Duodenal mucosa (tissue), 2 donors: ENCODE measurements around the gene CFHR5.
"Not testable (repeated sequence)": the region's sequence is repeated elsewhere in the genome, so short reads cannot be mapped to it uniquely, and the experiment has no call there.

Source experiments
- H3K27ac ChIP-seq: one replicate; pipeline ENCODE4 v1.7.0; 2013; ENCODE audit warnings: low read depth, low read length
- H3K27me3 ChIP-seq, 2 donors: one replicate each; pipeline ENCODE4 v1.7.0; 2013; ENCODE audit warnings: low read length in 2 of 2, control low read depth in 1 of 2; ENCODE audit not compliant: insufficient read depth in 2 of 2, control insufficient read depth in 1 of 2
- H3K36me3 ChIP-seq, 2 donors: one replicate each; pipeline ENCODE4 v1.7.0; 2013; ENCODE audit warnings: low read length in 2 of 2, control low read depth in 1 of 2; ENCODE audit not compliant: insufficient read depth in 2 of 2, control insufficient read depth in 1 of 2
- H3K4me1 ChIP-seq, 2 donors: one replicate each; pipeline ENCODE4 v1.7.0; 2013; ENCODE audit warnings: low read length in 2 of 2, control low read depth in 1 of 2; ENCODE audit not compliant: insufficient read depth in 2 of 2, control insufficient read depth in 1 of 2
- H3K4me3 ChIP-seq, 2 donors: one replicate each; pipeline ENCODE4 v1.7.0; 2013; ENCODE audit warnings: low read length in 2 of 2, low read depth in 1 of 2
- H3K9ac ChIP-seq, 2 donors: one replicate each; pipeline ENCODE4 v1.7.0; 2013; ENCODE audit warnings: low read length in 2 of 2, low read depth in 1 of 2
- H3K9me3 ChIP-seq, 2 donors: one replicate each; pipeline ENCODE4 v1.7.0; 2013; ENCODE audit warnings: low read length in 2 of 2, control low read depth in 1 of 2; ENCODE audit not compliant: control insufficient read depth in 1 of 2

The CFHR5 gene

DNA sequence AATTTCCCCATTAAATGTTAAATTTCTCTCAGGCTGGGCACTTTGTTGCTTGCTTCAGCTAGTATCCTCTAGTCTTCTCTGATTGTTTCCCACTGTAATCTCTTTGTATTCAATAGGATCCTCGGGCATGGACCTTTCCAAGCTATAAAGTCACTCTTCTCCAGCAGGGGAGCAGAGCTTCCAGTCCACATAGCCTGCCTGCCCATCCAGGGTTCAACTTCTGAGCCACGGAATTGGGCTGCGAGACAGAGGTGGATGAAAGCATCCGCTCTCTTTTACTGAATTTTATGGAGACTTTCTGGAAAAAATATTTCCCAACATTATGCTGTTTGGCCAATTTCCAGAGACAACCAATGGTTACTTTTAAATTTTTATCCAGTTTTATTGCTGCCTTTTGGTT, 1.1 kb upstream of the CFHR5 start:
- H3K4me1 ChIP-seq = no peaks in the 10 kb centered on the region
- H3K27ac ChIP-seq = no peak overlapping the region
- no peaks in the 10 kb centered on the region for H3K36me3 ChIP-seq
- H3K9me3 ChIP-seq = no peaks in the 10 kb centered on the region
- no peaks in the 10 kb centered on the region for H3K27me3 ChIP-seq
- no peak overlapping the region for H3K4me3 ChIP-seq
- no peak overlapping the region for H3K9ac ChIP-seq

DNA sequence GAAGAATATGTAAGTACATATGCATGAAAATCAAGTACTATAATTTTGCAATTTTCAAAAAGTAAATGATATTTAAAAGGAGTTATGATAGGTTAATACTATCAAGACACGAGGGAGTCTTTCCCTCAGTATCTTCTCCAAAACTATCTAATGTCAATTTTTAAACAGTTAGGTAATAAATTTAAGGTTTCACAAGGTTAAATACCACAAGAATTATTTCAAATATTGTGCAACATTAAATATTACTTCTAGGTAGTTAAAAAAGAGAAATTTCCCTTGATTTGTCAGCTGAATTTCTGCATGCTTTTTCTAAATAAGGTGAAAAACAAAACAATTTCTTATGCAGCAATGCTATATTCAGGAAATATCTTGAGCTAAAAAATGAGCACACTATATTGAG, 3.5 kb downstream of the CFHR5 start:
- no peaks in the 10 kb centered on the region for H3K36me3 ChIP-seq
- no peak overlapping the region for H3K9ac ChIP-seq
- no peaks in the 10 kb centered on the region for H3K27me3 ChIP-seq
- H3K27ac ChIP-seq = no peak overlapping the region
- no peak overlapping the region for H3K4me3 ChIP-seq
- H3K4me1 ChIP-seq = no peaks in the 10 kb centered on the region
- H3K9me3 ChIP-seq = no peaks in the 10 kb centered on the region

GRCh38 chr1:196982247-196982646, 4.9 kb downstream of the CFHR5 start:
- not testable (repeated sequence) for H3K9ac ChIP-seq, H3K9me3 ChIP-seq, H3K4me1 ChIP-seq, H3K27ac ChIP-seq, H3K27me3 ChIP-seq, H3K4me3 ChIP-seq, H3K36me3 ChIP-seq

DNA sequence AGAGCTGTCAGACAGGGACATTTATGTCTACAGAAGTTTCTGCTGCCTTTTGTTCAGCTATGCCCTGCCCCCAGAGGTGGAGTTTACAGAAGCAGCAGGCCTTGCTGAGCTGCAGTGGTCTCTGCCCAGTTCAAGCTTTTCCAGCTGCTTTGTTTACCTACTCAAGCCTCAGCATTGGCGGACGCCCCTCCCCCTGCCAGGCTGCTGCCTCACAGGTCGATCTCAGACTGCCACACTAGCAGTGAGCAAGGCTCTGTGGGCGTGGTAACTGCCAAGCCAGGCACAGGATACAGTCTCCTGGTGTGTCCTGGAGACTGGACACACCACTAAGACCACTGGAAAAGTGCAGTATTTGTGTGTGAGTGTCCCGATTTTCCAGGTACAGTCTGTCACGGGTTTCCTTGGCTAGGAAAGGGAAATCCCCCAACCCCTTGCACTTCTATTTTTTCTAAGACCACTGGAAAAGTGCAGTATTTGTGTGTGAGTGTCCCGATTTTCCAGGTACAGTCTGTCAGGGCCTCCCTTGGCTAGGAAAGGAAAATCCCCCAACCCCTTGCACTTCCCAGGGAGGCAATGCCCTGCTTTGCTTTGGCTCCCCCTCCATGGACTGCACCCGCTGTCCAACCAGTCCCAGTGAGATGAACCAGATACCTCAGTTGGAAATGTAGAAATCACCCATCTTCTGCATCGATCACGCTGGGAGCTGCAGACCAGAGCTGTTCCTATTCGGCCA, 14.7 kb downstream of the CFHR5 start:
- H3K4me3 ChIP-seq, H3K9ac ChIP-seq, H3K27me3 ChIP-seq, H3K9me3 ChIP-seq, H3K27ac ChIP-seq, H3K36me3 ChIP-seq, H3K4me1 ChIP-seq: not testable (repeated sequence)

- Histone ChIP-seq H3K9ac (no peak overlapping the region), H3K36me3 (no peaks in the 10 kb centered on the region), H3K9me3 (no peaks in the 10 kb centered on the region), H3K27me3 (no peaks in the 10 kb centered on the region), H3K27ac (no peak overlapping the region), H3K4me1 (no peaks in the 10 kb centered on the region), H3K4me3 (no peak overlapping the region)
Measured at GRCh38 chr1:196993916-196994315, 16.6 kb downstream of the CFHR5 start.

DNA sequence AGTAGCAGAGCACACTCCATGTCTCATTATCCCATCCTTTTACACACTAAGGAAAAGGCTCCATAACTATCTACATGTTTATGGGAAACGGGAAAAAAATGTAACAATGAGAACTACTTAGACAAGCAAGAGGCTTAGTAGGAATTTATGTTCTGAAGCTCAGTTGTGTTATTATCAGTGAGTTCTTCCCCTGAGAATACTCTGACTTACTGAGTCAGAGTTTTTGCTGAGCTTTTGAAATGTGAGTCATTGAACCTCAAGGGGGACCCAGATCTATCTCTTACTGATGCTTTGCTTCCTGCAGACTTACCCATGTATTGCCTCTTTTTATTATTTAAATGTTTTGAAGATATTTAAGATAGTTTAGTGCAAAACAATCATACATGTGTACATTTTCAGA, 20.1 kb downstream of the CFHR5 start:
- no peaks in the 10 kb centered on the region for H3K36me3 ChIP-seq
- no peak overlapping the region for H3K9ac ChIP-seq
- no peak overlapping the region for H3K27ac ChIP-seq
- H3K27me3 ChIP-seq = no peaks in the 10 kb centered on the region
- H3K9me3 ChIP-seq = no peaks in the 10 kb centered on the region
- no peak overlapping the region for H3K4me3 ChIP-seq
- H3K4me1 ChIP-seq = no peaks in the 10 kb centered on the region

GRCh38 chr1:197001828-197002227, 24.5 kb downstream of the CFHR5 start:
- Histone ChIP-seq H3K36me3 (no peaks in the 10 kb centered on the region), H3K4me1 (no peaks in the 10 kb centered on the region), H3K9me3 (no peaks in the 10 kb centered on the region), H3K27me3 (no peaks in the 10 kb centered on the region), H3K4me3 (no peak overlapping the region), H3K9ac (no peak overlapping the region), H3K27ac (no peak overlapping the region)

GRCh38 chr1:197003132-197003531, 25.8 kb downstream of the CFHR5 start:
- Histone ChIP-seq H3K4me3 (no peak overlapping the region), H3K36me3 (no peaks in the 10 kb centered on the region), H3K27me3 (no peaks in the 10 kb centered on the region)

DNA sequence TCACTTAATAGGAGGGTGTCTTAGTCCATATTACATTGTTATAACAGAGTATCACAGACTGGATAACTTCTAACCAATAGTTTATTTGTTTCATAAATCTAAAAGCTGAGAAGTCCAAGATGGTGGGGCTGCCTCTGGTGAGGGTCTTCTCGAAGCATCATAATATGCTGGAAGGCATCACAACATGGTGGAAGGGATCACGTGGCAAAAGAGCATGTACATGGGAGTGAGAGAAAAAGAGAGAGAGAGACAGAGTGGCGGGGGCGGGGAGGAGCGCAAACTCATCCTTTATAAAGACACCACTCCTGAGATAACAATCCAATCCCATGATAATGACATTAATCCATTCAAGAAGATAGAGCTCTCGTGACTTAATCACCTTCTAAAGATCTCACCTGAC, 31.5 kb downstream of the CFHR5 start:
- peaks cover 0 to 6% of the 10 kb centered on the region in 2 donors for H3K9me3 ChIP-seq
- H3K4me3 ChIP-seq = no peak overlapping the region
- H3K4me1 ChIP-seq = no peaks in the 10 kb centered on the region
- no peak overlapping the region for H3K27ac ChIP-seq
- no peaks in the 10 kb centered on the region for H3K36me3 ChIP-seq
- no peaks in the 10 kb centered on the region for H3K27me3 ChIP-seq
- H3K9ac ChIP-seq = no peak overlapping the region

More at GRCh38 chr1:197003132-197003531, 25.8 kb downstream of the CFHR5 start:
- Histone ChIP-seq H3K9ac (no peak overlapping the region), H3K9me3 (no peaks in the 10 kb centered on the region), H3K27ac (no peak overlapping the region), H3K4me1 (no peaks in the 10 kb centered on the region)

DNA sequence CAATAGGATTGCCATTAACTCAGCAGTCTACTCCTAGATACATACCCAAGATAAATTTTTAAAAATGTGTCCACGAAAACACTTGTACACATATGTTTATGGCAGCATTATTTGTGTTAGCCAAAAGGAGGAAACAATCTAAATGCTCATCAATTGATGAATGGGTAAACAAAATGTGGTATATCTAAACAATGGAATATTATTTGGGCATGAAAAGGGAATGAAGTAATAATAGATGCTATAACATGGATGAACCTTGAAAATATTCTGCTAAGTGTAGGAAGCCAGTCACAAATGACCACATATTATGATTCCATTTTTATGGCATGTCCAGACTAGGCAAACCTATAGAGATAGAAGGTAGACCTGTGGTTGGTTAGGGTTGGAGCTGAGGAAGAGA, 34.3 kb downstream of the CFHR5 start:
- no peak overlapping the region for H3K9ac ChIP-seq
- H3K27ac ChIP-seq = no peak overlapping the region
- no peaks in the 10 kb centered on the region for H3K4me1 ChIP-seq
- H3K4me3 ChIP-seq = no peak overlapping the region
- no peaks in the 10 kb centered on the region for H3K27me3 ChIP-seq
- no peaks in the 10 kb centered on the region for H3K36me3 ChIP-seq
- peaks cover 0 to 6% of the 10 kb centered on the region in 2 donors for H3K9me3 ChIP-seq

DNA sequence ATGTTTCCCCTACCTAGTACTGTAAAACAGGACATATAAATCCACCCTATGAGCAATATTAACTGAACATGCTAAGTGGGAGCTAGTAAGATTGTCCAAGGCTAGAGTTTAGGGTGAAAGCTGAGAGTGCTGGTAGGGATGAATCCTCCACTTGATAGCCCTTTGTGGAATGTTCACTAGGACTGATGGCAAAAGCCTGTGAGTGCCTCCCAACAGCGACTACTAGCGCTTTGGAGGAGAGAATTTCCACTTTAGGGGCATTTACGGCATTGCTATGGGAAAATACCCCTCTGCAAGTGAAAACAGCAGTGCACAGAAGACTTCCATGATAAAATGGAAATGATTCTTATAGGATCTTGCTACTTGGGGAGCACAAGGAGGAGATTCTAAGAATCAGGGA, 35.9 kb downstream of the CFHR5 start:
- H3K36me3 ChIP-seq = no peaks in the 10 kb centered on the region
- no peak overlapping the region for H3K4me3 ChIP-seq
- H3K9ac ChIP-seq = no peak overlapping the region
- H3K9me3 ChIP-seq = peaks cover 0 to 6% of the 10 kb centered on the region in 2 donors
- no peaks in the 10 kb centered on the region for H3K4me1 ChIP-seq
- no peaks in the 10 kb centered on the region for H3K27me3 ChIP-seq
- no peak overlapping the region for H3K27ac ChIP-seq
